Nucleus accumbens (tissue), 56 donors: ENCODE data around the gene ZNF681.
A peak's percentile ranks its signal among the peaks of the same experiment; 100 is the strongest.
"Not testable (repeated sequence)": the region's sequence is repeated elsewhere in the genome, so short reads cannot be mapped to it uniquely, and the experiment has no call there.

Experiments
- DNase-seq, 56 donors: peaks; one replicate each; lab custom pipeline; 2025; lab: John Stamatoyannopoulos, UW

ZNF681 gene

GRCh38 chr19:23758187-23759074 lies at the start of gene ZNF681:
Gene ZNF681 (minus strand): TSS chr19:23758891. CDS start chr19:23758749, 142 bp downstream.
- DNase-seq, result peak in 55 of 56 donors; percentile 27 to 93 (median 78)

GRCh38 chr19:23804676-23805075 lies 46.0 kb upstream of the ZNF681 start:
- DNase-seq, result no peak

- DNase-seq, result no peak
Observed at GRCh38 chr19:23802290-23802689, 43.6 kb upstream of the ZNF681 start.

- no peak for DNase-seq
Observed at GRCh38 chr19:23801803-23802202, 43.1 kb upstream of the ZNF681 start.

- DNase-seq, result no peak
Observed at GRCh38 chr19:23800868-23801267, 42.2 kb upstream of the ZNF681 start.

GRCh38 chr19:23800271-23800670 lies 41.6 kb upstream of the ZNF681 start:
- DNase-seq, result no peak

- no peak for DNase-seq
Observed at GRCh38 chr19:23799321-23799720, 40.6 kb upstream of the ZNF681 start.

- DNase-seq, result no peak
Observed at GRCh38 chr19:23795462-23795861, 36.8 kb upstream of the ZNF681 start.

- no peak for DNase-seq
Observed at GRCh38 chr19:23792784-23793183, 34.1 kb upstream of the ZNF681 start.

GRCh38 chr19:23790641-23791488 lies 32.2 kb upstream of the ZNF681 start:
- DNase-seq, result no peak

GRCh38 chr19:23789246-23789645 lies 30.6 kb upstream of the ZNF681 start:
- no peak for DNase-seq

GRCh38 chr19:23788411-23788810 lies 29.7 kb upstream of the ZNF681 start:
- DNase-seq, result no peak

- DNase-seq, result no peak
Observed at GRCh38 chr19:23787106-23787505, 28.4 kb upstream of the ZNF681 start.

- no peak for DNase-seq
Observed at GRCh38 chr19:23785982-23786381, 27.3 kb upstream of the ZNF681 start.

GRCh38 chr19:23784274-23784673 lies 25.6 kb upstream of the ZNF681 start:
- no peak for DNase-seq

GRCh38 chr19:23783636-23784035 lies 24.9 kb upstream of the ZNF681 start:
- no peak for DNase-seq

- DNase-seq, result no peak
Observed at GRCh38 chr19:23779645-23780044, 21.0 kb upstream of the ZNF681 start.

- no peak for DNase-seq
Observed at GRCh38 chr19:23778566-23778965, 19.9 kb upstream of the ZNF681 start.

GRCh38 chr19:23778036-23778435 lies 19.3 kb upstream of the ZNF681 start:
- not testable (repeated sequence) for DNase-seq

GRCh38 chr19:23777216-23777615 lies 18.5 kb upstream of the ZNF681 start:
- no peak for DNase-seq

- no peak for DNase-seq
Observed at GRCh38 chr19:23776507-23777205, 18.0 kb upstream of the ZNF681 start.
